ENCODE results near the gene IFT88. TPM values are rescaled to one million over a fixed set of nuclear protein-coding genes. Genes with fewer than 3 reads are reported as not detected.

Gene IFT88
- total RNA-seq, 1 experiment from 2014 or later = 5.2 TPM

DNA sequence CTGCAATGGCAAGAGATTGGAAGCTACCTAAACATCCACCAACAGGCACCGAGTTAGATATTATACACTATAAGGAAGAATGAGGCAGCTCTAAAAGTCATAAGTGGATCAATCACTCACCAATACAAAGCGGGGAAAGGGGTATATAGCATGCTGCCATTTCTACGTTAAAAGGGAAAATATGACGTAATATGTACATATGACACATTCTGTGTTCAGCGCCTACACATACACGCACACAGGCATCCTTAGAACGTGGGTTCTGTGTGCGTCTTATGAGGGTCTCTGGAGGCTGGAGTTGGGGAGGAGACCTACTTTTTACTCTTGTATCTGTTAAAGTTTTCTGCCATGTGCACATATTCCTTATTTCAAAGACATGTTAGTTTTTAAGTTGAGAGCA, 142.4 kb downstream of the IFT88 start:
- H3K4me1 Mint-ChIP-seq = peaks cover 22 to 28% of the 10 kb centered on the region in 2 experiments
- no peak overlapping the region for H3K4me3 Mint-ChIP-seq
- Histone ChIP-seq H3K14ac (ENCODE audit: insufficient read depth, low read length) (no peak overlapping the region), H4K20me1 (ENCODE audit: control insufficient read depth, insufficient read depth, insufficient read length) (no peaks in the 10 kb centered on the region), H3K9ac (ENCODE audit: extremely low read depth, insufficient read length, low read length) (no peak overlapping the region), H3K9me3 (ENCODE audit: control insufficient read depth, low read depth, low read length) (no peaks in the 10 kb centered on the region), H2AFZ (ENCODE audit: low read length) (no peak overlapping the region), H3K27ac (ENCODE audit: insufficient read length, low read depth, low read length) (no peak overlapping the region), H3K23me2 (ENCODE audit: insufficient read length, low read depth, low read length, poor library complexity, severe bottlenecking) (no peaks in the 10 kb centered on the region), H4K8ac (replicated peaks; ENCODE audit: insufficient read length, low read depth, low read length) (no peak overlapping the region), H2AK5ac (ENCODE audit: insufficient read length, low read length) (no peak overlapping the region), H4K91ac (ENCODE audit: insufficient read length, low read depth, low read length) (no peak overlapping the region), H2BK5ac (ENCODE audit: insufficient read length, low read length) (no peak overlapping the region), H3K4ac (ENCODE audit: low read depth, low read length) (no peak overlapping the region), H2BK120ac (ENCODE audit: low read depth, low read length, poor library complexity, severe bottlenecking) (no peak overlapping the region), H4K5ac (ENCODE audit: insufficient read length, low read depth, low read length) (no peak overlapping the region), H3T11ph (ENCODE audit: low read length) (no peak overlapping the region), H3K27me3 (ENCODE audit: insufficient read depth, low read length) (no peaks in the 10 kb centered on the region), H3K23ac (ENCODE audit: insufficient read length, low read depth, low read length) (no peak overlapping the region), H3K4me2 (ENCODE audit: insufficient read depth, insufficient read length, low read length) (no peak overlapping the region), H3K79me2 (ENCODE audit: insufficient read depth, low read length) (no peaks in the 10 kb centered on the region), H3K18ac (ENCODE audit: insufficient read length, low read depth, low read length) (no peak overlapping the region), H2BK12ac (ENCODE audit: insufficient read length, low read depth, low read length) (no peak overlapping the region), H3K56ac (ENCODE audit: insufficient read length, low read depth, low read length) (no peak overlapping the region), H2BK15ac (ENCODE audit: low read depth, low read length) (no peak overlapping the region), H3K79me1 (ENCODE audit: insufficient read depth, low read depth, low read length, poor library complexity, severe bottlenecking) (no peaks in the 10 kb centered on the region), H3K4me1 (ENCODE audit: insufficient read depth, low read length) (no peaks in the 10 kb centered on the region), H2BK20ac (ENCODE audit: low read depth, low read length, poor library complexity, severe bottlenecking) (no peak overlapping the region)
- no peak for TF ChIP-seq CTCF (conservative IDR thresholded peaks at IDR 0.05)
- no peak for DNase-seq
- peaks cover 31% of the 10 kb centered on the region for H3K27me3 Mint-ChIP-seq (ENCODE audit: low read depth)
- no peak overlapping the region for H3K27ac Mint-ChIP-seq
- WGBS (ENCODE audit: extremely low coverage, insufficient read length, low lambda C conversion rate) = no CpG with 5 or more reads among the region's 8 CpGs
- no peaks in the 10 kb centered on the region; a peak in 1 of 7 replicates for H3K36me3 Mint-ChIP-seq (ENCODE audit: insufficient read depth in 1 of 3, low read depth in 3 of 3)
- H3K9me3 Mint-ChIP-seq = peaks cover 0 to 2% of the 10 kb centered on the region in 2 experiments; a peak in 1 of 5 replicates

All from H9 (cell line).